SHP77 (cell line): ENCODE measurements around the gene FARS2.
A peak's percentile ranks its signal among the peaks of the same experiment; 100 is the strongest.

Source experiments
- DNase-seq, 2 experiments: peaks; one replicate each; lab custom pipeline; 2025; lab: John Stamatoyannopoulos, UW

FARS2 gene

GRCh38 chr6:5729080-5729434, 467.7 kb downstream of the FARS2 start:
- peak; percentile 90 to 92 for DNase-seq

- peak; percentile 17 to 20 for DNase-seq
These were observed 468.7 kb downstream of the FARS2 start for GRCh38 chr6:5729813-5730517.

DNA sequence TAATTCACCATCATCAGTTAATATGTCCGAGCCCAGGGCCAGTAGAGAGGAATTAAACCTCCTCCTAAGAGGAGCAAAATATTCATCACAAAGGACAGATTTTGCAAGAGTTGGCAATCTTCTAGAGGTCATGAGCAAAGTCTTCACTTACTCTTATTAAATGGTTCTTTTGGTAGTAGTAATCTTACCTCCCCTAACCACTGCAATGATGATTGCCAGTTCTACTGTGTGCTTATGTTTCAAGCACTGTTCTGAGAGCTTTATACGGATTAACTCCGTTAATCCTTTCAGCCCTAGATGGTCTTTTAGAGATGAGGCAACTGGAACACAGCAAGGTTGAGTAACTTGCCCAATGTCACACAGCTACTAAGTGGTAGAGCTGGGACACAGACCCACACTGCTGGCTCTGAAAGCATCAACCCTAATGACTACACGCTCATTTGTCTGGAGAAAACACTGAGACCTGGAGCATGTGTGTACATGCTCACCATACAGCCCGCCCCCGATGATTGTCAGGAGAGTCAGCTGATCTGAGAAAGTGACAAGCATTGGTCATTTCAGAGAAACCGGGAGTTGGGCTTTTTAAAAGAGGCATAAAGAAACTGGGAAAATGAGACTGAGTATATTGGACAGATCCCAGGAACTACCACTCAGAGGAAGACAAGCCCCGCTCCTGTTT, 469.4 kb downstream of the FARS2 start:
- DNase-seq = no peak

DNA sequence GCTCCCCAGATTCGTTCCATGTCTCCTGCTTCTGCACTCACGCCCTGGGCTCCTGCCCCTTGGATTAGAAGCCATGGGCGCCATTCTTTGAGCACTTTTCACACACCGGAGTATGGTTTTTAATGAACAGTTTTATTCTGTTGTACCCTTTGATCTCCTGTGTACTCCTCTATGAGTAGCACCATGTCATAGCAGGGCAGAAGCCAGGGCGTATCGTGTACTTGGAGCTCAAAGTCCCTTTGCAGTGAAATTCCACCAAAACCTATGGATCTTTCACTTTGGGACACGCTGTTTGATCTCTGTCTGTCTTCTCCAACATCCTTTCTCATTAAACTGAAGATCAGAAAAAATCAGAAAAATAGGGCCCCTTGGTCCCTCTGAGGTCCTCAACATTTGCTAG, 470.1 kb downstream of the FARS2 start:
- no peak for DNase-seq

- DNase-seq = no peak
These were observed 471.2 kb downstream of the FARS2 start for GRCh38 chr6:5732496-5732895.

DNA sequence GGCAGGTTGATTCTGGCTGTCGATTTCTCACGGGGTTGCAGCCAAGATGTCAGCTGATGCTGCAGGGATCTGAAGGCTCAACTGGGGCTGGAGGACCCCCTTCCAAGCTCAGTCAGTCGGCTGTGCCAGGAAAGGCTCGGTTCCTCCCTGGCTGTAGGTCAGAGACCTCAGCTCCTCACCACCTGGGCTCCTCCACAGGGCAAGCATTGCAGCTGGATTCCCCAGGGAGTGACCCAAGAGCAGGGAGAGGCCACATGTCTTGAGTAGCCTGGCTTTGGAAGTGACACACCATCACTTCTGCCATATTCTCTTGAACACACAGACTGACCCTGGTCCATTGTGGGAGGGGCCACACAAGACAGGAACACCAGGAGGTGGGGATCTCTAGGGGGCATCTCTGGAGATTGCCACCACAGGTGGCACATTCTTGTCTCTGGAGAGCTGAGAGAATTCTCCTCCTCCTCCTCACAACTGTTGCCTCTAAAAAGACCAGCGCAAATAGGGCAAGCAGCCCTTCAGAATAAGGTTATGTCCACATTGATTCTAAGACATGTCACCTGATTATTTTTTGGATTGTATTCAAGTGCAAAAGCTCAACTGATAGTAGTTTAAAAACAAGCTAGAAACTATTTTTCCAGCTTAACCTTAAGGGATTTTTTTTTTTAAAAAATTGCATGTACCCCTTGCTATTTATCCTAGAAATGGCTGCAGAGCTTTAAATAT, 474.9 kb downstream of the FARS2 start:
- no peak for DNase-seq

DNA sequence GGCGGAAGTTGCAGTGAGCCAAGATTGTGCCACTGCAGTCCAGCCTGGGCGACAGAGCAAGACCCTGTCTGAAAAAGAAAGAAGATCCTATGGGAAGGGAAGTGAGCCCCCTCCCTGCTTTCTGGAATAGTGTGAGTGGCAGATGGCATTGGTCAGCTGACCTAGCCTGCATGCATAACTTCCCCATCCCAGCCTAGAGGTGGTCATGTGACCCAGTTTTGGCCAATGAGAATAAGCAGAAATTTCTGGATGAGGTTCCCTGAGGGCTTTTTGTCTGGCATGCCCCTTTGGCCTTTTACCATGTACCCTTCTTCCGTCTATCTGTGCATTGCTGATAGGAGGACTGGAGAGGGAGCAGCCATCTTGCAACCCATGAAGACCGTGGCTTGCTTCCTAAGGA, 476.1 kb downstream of the FARS2 start:
- DNase-seq = no peak

DNA sequence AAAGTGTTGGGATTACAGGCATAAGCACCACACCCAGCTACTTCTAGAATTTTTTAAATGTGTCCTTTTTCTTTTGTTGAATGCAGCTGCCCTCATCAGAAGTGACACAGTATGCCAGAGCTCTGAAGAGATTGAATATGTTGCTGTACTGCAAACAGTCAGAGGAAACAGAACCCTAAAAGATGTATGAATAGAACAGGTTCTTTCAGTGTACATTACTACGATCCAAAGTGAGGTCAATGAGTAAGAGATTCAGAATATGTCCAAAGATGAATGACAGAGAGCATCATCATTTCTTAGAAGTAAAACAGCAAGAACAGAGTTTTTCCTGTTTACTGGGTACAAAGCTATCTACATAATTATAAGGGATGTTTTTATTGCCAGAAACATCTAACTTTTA, 476.9 kb downstream of the FARS2 start:
- no peak for DNase-seq

GRCh38 chr6:5744497-5744896, 483.2 kb downstream of the FARS2 start:
- peak in 1 of 2 experiments; percentile 35 for DNase-seq

- no peak for DNase-seq
These were observed 483.8 kb downstream of the FARS2 start for GRCh38 chr6:5745081-5745480.

GRCh38 chr6:5746053-5746758, 484.9 kb downstream of the FARS2 start:
- no peak for DNase-seq

GRCh38 chr6:5746759-5747130, 485.4 kb downstream of the FARS2 start:
- DNase-seq = no peak

- DNase-seq = no peak
These were observed 486.1 kb downstream of the FARS2 start for GRCh38 chr6:5747379-5747778.

DNA sequence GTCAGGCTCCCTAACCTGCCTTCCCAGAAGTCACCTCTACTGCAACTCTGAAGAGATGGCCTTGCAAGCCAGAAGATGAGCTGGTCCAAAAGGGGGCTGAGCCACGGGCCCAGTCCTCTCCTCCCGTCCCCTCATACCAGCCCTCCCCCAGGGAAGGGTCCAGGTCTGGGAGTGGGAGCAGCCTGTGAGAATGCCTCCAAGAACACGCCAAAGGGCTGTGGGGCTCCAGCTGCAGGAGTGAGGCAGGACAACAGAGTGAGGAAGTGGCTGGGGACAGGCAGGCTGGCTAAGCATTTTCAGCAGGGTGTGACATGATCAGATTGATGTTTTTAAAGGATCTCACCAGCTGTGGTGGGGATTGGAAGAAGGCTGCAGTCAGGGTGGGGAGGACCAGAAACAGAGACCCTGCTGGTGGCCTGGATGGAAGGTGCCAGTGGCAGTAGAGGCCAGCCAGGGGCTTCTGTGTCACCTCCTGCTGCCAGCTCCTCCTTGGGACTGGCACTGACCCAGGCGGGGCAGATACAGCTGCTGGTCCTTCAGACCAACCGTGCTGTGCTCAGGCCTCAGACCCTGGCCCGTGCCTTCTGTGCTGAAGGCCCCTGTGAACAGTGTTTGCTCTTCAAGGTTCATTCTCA, 487.8 kb downstream of the FARS2 start:
- DNase-seq = peak in 1 of 2 experiments; percentile 39

DNA sequence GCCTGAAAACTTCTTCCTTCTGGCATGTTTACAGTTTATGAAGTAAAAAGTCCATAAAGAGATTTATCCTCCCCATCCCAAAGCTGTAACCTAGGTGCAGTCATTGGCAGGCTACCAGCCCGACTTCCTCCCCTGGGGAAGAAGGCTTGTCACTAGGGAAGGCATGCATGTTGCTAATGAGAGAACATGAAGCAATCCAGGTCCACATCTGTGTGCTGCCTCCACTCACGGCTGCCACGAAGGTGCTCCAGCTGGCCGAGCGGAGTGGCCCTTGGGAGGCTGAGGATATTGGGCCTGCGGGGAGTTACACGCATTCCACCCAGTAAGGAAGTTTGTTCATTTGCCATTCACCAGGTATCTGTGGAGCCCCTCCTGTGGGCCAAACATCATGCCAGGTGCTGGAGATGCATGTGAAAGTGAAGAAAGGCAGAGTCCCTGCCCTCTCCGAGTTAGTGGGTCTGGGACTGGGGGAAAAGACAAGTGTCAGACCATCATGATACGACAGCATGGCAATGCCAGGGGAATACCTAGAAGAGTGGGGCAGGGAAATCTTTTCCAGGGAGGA, 488.4 kb downstream of the FARS2 start:
- DNase-seq = no peak

GRCh38 chr6:5751525-5752390, 490.4 kb downstream of the FARS2 start:
- DNase-seq = peak; percentile 55 to 67

DNA sequence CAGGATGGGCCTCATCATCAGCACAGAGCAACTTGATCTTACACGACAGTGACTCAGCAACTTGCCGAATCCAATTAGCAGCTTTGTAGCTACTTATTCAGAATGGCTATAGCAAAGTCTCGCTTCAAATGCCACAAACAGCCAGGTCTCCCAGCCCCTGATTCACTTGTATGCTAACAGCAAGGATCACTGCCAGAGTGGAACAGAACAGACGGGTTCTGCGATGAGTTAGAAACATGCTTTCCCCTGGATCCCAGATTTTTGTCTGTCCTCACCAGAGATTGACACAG, 491.0 kb downstream of the FARS2 start:
- DNase-seq = peak; percentile 77 to 85

GRCh38 chr6:5753209-5753608, 491.9 kb downstream of the FARS2 start:
- no peak for DNase-seq

- no peak for DNase-seq
These were observed 493.6 kb downstream of the FARS2 start for GRCh38 chr6:5754904-5755303.

GRCh38 chr6:5759571-5759970, 498.3 kb downstream of the FARS2 start:
- DNase-seq = no peak

- DNase-seq = no peak
These were observed 500.1 kb downstream of the FARS2 start for GRCh38 chr6:5761370-5761769.
